Measurements from ENCODE around the gene RILPL1. TPM values are rescaled to one million over a fixed set of nuclear protein-coding genes. Genes with fewer than 3 reads are reported as not detected.
"Not testable (repeated sequence)": the region's sequence is repeated elsewhere in the genome, so short reads cannot be mapped to it uniquely, and the experiment has no call there.

The RILPL1 gene
- total RNA-seq, 1 experiment from 2014 or later: 9.7 TPM

DNA sequence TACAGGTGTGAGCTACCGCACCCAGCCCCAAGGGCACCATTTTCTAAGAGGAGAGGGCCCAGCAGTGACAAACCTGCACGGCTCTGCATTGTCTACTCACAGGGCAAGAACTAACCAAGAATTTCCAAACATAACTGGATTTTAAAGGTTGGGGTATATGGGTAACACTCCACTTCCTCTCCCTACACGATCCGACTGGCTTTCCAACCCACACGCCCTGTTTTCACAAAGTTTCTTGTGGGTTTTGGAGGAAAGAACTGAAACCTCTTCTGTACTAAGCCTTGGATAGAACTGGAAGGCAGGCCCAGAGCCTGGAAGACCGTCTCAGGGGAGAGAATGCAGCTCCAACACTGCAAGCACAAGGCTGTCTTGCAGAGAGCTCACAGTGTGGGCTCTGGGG is 50.6 kb downstream of the RILPL1 start:
- Mint-ChIP-seq H3K27ac (ENCODE audit: unreplicated experiment) (no peak overlapping the region), H3K9me3 (ENCODE audit: low read depth, unreplicated experiment) (no peaks in the 10 kb centered on the region), H3K36me3 (ENCODE audit: insufficient read depth, unreplicated experiment) (peaks cover 12% of the 10 kb centered on the region), H3K27me3 (ENCODE audit: unreplicated experiment) (no peaks in the 10 kb centered on the region), H3K4me1 (ENCODE audit: low read depth, unreplicated experiment) (no peaks in the 10 kb centered on the region), H3K4me3 (ENCODE audit: low read depth, unreplicated experiment) (no peak overlapping the region)
- intact Hi-C loops (cut with micrococcal nuclease; ENCODE audit: unreplicated experiment): no loop called here
- BruUV-seq (replicated peaks): no TSS peak
- TF ChIP-seq, protein P1, sequence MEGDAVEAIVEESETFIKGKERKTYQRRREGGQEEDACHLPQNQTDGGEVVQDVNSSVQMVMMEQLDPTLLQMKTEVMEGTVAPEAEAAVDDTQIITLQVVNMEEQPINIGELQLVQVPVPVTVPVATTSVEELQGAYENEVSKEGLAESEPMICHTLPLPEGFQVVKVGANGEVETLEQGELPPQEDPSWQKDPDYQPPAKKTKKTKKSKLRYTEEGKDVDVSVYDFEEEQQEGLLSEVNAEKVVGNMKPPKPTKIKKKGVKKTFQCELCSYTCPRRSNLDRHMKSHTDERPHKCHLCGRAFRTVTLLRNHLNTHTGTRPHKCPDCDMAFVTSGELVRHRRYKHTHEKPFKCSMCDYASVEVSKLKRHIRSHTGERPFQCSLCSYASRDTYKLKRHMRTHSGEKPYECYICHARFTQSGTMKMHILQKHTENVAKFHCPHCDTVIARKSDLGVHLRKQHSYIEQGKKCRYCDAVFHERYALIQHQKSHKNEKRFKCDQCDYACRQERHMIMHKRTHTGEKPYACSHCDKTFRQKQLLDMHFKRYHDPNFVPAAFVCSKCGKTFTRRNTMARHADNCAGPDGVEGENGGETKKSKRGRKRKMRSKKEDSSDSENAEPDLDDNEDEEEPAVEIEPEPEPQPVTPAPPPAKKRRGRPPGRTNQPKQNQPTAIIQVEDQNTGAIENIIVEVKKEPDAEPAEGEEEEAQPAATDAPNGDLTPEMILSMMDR (IDR thresholded peaks at IDR 0.05; ENCODE audit: unreplicated experiment): no peak
- no peak for DNase-seq
- CTCF ChIA-PET: no interaction called here

DNA sequence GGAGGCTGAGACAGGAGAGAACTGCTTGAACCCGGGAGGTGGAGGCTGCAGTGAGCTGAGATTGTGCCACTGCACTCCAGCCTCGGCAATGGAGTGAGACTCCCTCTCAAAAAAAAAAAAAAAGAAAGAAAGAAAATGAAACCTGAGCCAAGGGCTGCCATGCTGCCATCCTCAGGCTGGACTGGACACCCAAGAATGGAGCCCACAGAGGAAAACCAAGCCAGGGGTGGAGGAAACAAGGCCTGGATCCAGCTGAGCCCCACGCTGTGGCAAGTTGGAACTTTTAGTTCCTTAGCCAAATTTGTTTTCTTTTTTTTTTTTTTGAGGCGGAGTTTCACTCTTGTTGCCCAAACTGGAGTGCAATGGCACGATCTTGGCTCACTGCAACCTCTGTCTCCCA is 52.3 kb downstream of the RILPL1 start:
- intact Hi-C loops (cut with micrococcal nuclease; ENCODE audit: unreplicated experiment); H3K4me3 Mint-ChIP-seq (ENCODE audit: low read depth, unreplicated experiment); CTCF ChIA-PET; H3K27ac Mint-ChIP-seq (ENCODE audit: unreplicated experiment); BruUV-seq (replicated peaks); H3K4me1 Mint-ChIP-seq (ENCODE audit: low read depth, unreplicated experiment); H3K27me3 Mint-ChIP-seq (ENCODE audit: unreplicated experiment); DNase-seq; H3K9me3 Mint-ChIP-seq (ENCODE audit: low read depth, unreplicated experiment): not testable (repeated sequence)
- H3K36me3 Mint-ChIP-seq (ENCODE audit: insufficient read depth, unreplicated experiment): peaks cover 19% of the 10 kb centered on the region

GRCh38 chr12:123479442-123480180 is 53.9 kb downstream of the RILPL1 start:
- no peak for DNase-seq
- no peaks in the 10 kb centered on the region for H3K9me3 Mint-ChIP-seq (ENCODE audit: low read depth, unreplicated experiment)
- BruUV-seq (replicated peaks): no TSS peak
- intact Hi-C loops (cut with micrococcal nuclease; ENCODE audit: unreplicated experiment): no loop called here
- TF ChIP-seq, protein P1 (IDR thresholded peaks at IDR 0.05; ENCODE audit: unreplicated experiment): no peak
- H3K4me1 Mint-ChIP-seq (ENCODE audit: low read depth, unreplicated experiment): no peaks in the 10 kb centered on the region
- no peak overlapping the region for H3K27ac Mint-ChIP-seq (ENCODE audit: unreplicated experiment)
- peaks cover 19% of the 10 kb centered on the region for H3K36me3 Mint-ChIP-seq (ENCODE audit: insufficient read depth, unreplicated experiment)
- CTCF ChIA-PET: no interaction called here
- H3K4me3 Mint-ChIP-seq (ENCODE audit: low read depth, unreplicated experiment): no peak overlapping the region
- no peaks in the 10 kb centered on the region for H3K27me3 Mint-ChIP-seq (ENCODE audit: unreplicated experiment)

- Mint-ChIP-seq H3K36me3 (ENCODE audit: insufficient read depth, unreplicated experiment) (peaks cover 19% of the 10 kb centered on the region), H3K4me1 (ENCODE audit: low read depth, unreplicated experiment) (no peaks in the 10 kb centered on the region), H3K27me3 (ENCODE audit: unreplicated experiment) (no peaks in the 10 kb centered on the region), H3K9me3 (ENCODE audit: low read depth, unreplicated experiment) (no peaks in the 10 kb centered on the region), H3K27ac (ENCODE audit: unreplicated experiment) (no peak overlapping the region), H3K4me3 (ENCODE audit: low read depth, unreplicated experiment) (no peak overlapping the region)
- intact Hi-C loops (cut with micrococcal nuclease; ENCODE audit: unreplicated experiment): no loop called here
- DNase-seq: no peak
- CTCF ChIA-PET: no interaction called here
- TF ChIP-seq, protein P1 (IDR thresholded peaks at IDR 0.05; ENCODE audit: unreplicated experiment): no peak
- no TSS peak for BruUV-seq (replicated peaks)
Observed at GRCh38 chr12:123478762-123479161, 54.8 kb downstream of the RILPL1 start.

- Mint-ChIP-seq H3K4me3 (ENCODE audit: low read depth, unreplicated experiment) (no peak overlapping the region), H3K4me1 (ENCODE audit: low read depth, unreplicated experiment) (no peaks in the 10 kb centered on the region), H3K36me3 (ENCODE audit: insufficient read depth, unreplicated experiment) (peaks cover 19% of the 10 kb centered on the region), H3K27me3 (ENCODE audit: unreplicated experiment) (no peaks in the 10 kb centered on the region), H3K27ac (ENCODE audit: unreplicated experiment) (no peak overlapping the region), H3K9me3 (ENCODE audit: low read depth, unreplicated experiment) (no peaks in the 10 kb centered on the region)
- intact Hi-C loops (cut with micrococcal nuclease; ENCODE audit: unreplicated experiment): no loop called here
- no peak for DNase-seq
- TF ChIP-seq, protein P1 (IDR thresholded peaks at IDR 0.05; ENCODE audit: unreplicated experiment): no peak
- CTCF ChIA-PET: no interaction called here
- BruUV-seq (replicated peaks): no TSS peak
Observed at GRCh38 chr12:123478069-123478468, 55.5 kb downstream of the RILPL1 start.

All from Calu3 (cell line).